Measurements from ENCODE around the gene NTF4.

Gene NTF4, protein sequence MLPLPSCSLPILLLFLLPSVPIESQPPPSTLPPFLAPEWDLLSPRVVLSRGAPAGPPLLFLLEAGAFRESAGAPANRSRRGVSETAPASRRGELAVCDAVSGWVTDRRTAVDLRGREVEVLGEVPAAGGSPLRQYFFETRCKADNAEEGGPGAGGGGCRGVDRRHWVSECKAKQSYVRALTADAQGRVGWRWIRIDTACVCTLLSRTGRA

DNA sequence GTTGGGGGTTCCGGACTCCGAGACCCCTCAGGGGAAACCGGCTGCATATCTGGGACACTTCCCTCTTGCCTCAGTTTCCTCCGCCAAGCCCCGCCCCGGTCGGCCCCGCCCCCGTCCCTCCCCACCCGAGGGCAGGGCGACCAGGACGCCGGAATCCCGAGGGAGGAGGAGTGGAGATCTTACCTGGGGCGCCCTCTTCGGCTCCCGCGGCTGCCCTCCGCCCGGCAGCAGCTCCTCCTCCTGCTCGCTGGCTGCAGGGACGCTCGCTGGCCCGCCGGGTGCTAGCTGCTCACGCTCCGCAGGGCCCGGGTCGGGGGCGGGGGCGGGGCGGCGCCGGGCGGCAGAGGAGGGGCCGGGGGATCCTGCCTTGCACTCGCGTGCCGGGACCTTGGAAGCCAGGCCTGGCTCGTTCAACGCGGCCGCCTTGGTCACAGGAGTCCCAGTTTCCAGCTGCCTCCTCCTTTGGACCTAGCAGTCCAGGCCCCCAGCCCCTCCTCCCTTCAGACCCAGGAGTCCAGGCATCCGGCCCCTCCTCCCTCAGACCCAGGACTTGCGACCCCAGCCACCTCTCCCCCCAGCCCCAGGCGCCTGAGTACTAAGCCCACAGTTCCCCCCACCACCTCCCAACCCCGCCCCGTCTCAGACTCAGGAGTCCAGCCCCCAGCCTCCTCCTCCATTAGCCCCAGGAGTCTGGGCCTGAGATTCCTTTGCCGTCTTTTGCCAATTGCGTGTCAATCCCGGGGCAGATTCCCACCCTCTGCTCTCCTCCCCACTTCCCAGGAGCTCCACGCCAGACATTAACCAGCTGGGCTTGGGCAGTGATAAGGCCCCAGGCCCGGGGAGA is at the start of gene NTF4:
Gene NTF4, minus strand, starts transcription at position 51 of the 844 bp plus-strand sequence. CDS start 2,821 bp downstream, outside the sequence.
- TF ChIP-seq GATA3 (IDR thresholded peaks at IDR 0.05; ENCODE audit: low read depth, low read length) (no peak), GATA2 (IDR thresholded peaks at IDR 0.05; ENCODE audit: low read depth, low read length) (no peak)

DNA sequence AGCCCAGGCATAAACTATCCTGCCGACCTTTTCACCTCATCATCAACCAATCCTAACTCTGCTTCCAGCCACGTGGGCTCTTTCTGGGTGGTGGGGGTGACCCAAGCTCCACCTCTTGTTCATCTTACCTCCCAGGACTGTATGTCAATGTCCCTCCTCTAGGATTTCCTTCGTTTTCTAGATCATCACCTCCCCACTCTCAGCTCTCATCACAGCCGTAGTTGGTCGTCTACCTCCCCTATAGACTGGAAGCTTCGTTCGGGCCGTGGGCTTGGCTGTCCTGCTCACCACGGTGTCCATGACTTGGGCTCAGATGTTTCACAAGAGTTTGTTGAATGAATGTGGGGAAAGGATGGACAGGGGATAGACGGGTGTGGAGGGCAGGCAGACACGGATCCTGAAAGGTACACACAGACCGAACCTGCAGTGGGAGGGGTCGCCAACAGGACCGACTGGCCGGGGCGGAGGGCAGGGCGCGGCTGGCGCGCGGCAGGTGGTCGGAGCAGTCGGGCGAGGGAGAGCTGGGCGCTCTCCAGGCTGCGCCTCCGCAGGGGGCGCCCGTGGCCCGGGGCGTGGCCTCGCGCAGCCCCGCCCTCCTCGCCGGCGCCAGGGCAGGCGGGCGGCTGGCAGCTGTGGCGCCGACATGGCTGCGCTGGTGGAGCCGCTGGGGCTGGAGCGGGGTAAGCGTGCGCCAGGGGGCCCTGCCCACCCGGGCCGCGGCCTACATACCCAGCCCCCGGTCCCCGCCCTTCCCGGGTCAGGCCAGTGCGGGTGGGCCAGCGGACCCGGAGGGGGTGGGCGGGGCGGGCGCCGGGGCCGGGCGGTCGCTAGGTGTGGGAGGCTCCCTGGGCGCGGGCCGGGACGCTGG is 49.4 kb upstream of the NTF4 start, which contains the start of gene LIN7B:
Gene LIN7B, plus strand, starts transcription at position 609 of the 868 bp plus-strand sequence. Its CDS starts 35 bp downstream, at position 644.
- TF ChIP-seq GATA2 (IDR thresholded peaks at IDR 0.05; ENCODE audit: low read depth, low read length) (no peak), GATA3 (IDR thresholded peaks at IDR 0.05; ENCODE audit: low read depth, low read length) (no peak)

DNA sequence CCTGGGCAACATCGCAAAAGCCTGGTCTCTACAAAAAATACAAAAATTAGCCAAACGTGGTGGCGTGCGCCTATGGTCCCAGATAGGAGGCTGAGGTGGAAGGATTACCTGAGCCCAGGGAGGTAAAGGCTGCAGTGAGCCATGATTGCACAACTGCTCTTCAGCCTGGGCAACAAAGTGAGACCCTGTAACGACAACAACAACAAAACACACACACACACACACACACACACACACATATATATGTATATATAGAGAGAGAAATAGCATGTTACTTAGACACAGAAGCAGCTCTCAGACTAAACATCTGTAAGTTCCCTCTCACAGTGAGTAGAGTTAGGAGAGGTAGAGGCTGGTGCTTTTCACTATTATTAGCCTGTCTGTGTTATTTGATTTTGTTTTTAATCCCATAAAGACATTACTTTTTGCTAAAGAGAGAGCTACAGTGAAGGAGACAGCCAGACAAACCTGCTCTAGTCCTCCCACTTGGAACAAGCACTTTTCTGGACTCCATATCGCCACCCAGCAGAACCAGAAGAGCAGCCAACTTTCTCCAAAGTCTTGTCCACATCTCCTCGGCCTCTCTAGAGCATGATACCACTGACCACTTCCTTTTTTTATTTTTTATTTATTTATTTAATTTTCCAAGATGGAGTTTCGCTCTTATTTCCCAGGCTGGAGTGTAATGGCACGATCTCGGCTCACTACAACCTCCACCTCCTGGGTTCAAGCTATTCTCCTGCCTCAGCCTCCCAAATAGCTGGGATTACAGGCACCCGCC is 46.8 kb upstream of the NTF4 start:
- TF ChIP-seq GATA3 (IDR thresholded peaks at IDR 0.05; ENCODE audit: low read depth, low read length) (no peak), GATA2 (IDR thresholded peaks at IDR 0.05; ENCODE audit: low read depth, low read length) (no peak)

DNA sequence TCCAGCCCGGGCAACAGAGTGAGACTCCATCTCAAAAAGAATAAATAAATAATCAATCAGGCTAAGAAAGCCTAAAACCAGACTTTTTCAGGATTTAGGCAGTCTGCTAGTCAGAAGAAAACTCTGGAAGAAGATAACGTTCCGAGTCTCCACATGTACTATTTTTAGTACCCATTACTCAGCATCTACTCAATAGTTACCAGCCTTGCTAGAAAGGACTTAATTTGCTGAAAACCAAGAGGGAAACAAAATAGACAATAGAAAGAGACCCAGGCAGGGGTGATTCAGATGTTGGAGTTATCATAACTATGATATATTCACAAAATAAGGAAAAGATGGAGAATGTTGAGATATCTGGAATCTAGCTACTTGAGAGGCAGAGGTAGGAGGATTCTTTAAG is 45.9 kb upstream of the NTF4 start:
- TF ChIP-seq GATA2 (IDR thresholded peaks at IDR 0.05; ENCODE audit: low read depth, low read length): no peak
- no peak for TF ChIP-seq GATA3 (IDR thresholded peaks at IDR 0.05; ENCODE audit: low read depth, low read length)

DNA sequence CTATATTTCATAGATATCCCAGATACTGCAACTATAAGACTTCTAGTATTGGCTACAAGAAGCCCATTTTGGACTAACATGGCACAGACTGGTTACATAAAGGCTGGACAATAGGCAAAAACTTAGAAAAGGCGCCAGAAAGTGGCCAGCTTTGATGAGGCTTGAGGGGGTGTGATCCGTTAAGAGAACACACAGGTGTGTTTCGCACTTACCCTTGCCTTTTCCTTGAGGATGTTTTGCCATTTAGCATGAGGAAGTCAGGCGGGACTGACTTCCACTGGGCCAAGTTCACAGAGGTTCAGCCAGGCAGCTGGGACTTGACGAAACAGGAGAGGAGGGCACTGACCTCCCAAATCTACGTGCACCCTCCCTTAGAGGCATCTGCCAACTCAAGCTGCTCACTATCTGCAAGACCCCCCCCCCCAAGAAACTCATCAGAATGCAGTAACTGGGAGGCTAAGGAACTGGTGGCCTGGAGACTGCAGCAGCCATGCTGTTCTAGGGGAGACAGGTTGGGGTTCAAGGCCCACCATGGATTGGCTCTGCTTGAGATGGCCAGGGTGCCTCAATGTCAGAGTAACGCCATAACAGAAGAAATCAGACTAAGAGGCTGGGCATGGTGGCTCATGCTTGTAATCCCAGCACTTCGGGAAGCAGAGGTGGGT is 45.1 kb upstream of the NTF4 start:
- TF ChIP-seq GATA2 (IDR thresholded peaks at IDR 0.05; ENCODE audit: low read depth, low read length) (no peak), GATA3 (IDR thresholded peaks at IDR 0.05; ENCODE audit: low read depth, low read length) (no peak)

DNA sequence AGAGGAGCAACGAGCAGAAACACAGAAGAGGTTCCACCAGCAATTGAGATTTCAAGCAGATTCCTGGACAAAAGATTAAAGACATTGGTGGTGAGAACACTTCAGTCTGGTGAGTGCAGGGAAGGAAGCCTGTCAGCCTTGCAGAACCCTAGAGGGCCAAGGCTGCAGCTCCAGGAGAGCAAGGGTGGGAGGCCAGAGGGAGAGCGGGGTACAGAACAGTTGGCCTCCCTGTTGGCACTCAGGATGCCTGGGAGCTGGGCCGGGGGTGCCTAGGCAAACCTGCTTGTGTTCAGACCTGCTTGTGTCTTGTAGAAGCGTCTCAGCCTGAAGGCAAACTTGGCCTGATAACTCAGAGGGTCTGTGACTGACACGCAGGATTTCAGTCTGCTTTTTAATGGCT is 44.4 kb upstream of the NTF4 start:
- TF ChIP-seq GATA3 (IDR thresholded peaks at IDR 0.05; ENCODE audit: low read depth, low read length) (no peak), GATA2 (IDR thresholded peaks at IDR 0.05; ENCODE audit: low read depth, low read length) (no peak)

DNA sequence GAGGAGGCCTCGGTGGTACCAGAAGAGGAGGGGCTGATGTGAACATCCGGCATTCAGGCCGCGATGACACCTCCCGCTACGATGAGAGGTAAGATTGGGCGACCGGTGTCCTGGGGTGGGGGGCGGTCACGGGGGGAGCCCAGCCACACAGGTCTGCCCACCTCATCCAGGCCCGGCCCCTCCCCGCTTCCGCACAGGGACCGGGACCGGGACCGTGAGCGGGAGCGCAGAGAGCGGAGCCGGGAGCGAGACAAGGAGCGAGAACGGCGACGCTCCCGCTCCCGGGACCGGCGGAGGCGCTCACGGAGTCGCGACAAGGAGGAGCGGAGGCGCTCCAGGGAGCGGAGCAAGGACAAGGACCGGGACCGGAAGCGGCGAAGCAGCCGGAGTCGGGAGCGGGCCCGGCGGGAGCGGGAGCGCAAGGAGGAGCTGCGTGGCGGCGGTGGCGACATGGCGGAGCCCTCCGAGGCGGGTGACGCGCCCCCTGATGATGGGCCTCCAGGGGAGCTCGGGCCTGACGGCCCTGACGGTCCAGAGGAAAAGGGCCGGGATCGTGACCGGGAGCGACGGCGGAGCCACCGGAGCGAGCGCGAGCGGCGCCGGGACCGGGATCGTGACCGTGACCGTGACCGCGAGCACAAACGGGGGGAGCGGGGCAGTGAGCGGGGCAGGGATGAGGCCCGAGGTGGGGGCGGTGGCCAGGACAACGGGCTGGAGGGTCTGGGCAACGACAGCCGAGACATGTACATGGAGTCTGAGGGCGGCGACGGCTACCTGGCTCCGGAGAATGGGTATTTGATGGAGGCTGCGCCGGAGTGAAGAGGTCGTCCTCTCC is 43.2 kb upstream of the NTF4 start:
- TF ChIP-seq GATA3 (IDR thresholded peaks at IDR 0.05; ENCODE audit: low read depth, low read length) (no peak), GATA2 (IDR thresholded peaks at IDR 0.05; ENCODE audit: low read depth, low read length) (no peak)

DNA sequence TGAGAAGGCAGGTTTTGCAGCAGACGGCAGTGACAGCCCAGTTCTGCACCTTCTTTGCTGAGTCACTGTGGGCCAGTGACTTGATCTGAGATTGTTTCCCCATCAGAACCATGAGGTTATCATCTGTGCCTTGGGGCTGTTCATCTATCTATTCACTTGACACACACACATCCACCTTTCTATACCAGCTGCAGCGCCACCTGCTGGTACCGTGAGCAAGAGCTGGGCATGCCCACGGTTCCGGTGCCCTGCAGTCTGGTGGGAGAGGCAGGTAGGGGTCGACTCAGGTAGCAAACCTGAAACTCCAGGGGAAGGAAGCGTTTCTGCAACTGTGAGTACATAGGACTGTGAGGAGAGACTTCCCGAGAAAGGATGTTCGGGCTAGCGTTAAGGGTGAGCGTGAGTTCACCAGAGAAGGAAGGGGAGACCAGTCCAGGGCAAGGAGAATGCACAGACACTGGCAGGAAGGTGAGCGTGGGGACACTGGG is 42.1 kb upstream of the NTF4 start:
- TF ChIP-seq GATA2 (IDR thresholded peaks at IDR 0.05; ENCODE audit: low read depth, low read length) (no peak), GATA3 (IDR thresholded peaks at IDR 0.05; ENCODE audit: low read depth, low read length) (no peak)

DNA sequence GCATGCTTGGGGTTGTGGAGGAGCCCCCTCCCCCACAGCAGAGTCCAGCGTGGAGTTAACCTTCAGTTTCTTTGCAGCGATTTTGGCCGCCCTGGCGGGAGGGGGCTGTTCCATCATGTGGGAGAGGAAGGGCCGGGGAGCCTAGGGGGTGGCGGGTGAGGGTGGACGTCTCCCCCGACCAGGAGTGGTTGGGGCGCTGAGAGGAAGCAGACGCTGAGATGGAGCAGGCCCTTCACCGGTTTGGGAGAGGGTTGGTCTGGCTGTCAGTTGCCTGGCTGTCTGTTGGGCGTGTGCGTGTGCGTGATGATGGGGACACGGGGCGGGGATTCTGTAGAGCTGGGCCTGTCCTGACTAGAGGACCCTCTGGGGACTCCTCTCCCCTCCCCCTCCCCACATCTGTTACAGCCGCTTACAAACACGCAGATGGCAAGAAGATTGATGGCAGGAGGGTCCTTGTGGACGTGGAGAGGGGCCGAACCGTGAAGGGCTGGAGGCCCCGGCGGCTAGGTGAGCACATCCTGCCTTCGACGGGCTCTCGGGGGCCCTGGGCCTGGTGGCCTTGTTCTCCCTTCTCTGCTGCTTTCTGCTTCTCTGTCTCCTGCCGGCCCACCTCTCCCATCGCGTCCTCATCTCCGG is 39.7 kb upstream of the NTF4 start:
- TF ChIP-seq GATA2 (IDR thresholded peaks at IDR 0.05; ENCODE audit: low read depth, low read length) (no peak), GATA3 (IDR thresholded peaks at IDR 0.05; ENCODE audit: low read depth, low read length) (no peak)

DNA sequence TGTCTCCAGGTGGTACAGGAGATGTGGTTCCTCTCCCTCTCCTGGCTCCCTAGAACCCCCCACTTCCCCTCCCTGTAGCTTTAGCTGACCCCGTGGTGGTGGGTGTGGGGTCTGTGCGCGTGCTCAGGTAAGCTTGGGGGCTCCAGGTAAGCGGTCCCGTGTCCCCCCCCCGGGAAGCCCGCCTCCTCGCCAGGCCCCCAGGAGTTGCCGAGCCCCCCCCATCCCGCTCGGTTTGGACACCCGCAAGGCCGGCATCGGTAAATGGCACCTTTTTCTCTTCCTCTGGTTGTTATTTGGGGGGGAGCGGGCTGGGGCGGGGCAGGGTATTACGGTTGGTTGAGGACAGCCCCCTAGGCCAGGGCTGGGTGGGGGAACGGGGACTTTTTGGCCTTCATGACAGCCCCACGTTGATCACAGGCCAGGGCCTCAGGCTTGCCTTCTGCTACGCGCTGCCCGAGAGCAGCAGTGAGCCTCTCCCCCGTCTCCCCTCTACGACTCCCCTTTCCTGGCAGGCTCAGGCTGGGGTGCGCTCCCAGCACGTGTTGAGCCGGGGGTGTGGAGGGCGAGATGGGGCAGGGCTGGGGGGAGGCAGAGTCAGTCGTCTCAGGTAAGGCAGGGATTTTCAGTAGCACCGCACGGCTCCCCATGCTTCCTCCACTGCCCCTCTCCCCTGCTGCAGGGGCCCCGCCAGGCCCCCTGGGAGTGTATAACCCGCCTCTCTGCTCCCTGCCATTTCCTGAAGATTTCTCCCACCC is 38.9 kb upstream of the NTF4 start:
- no peak for TF ChIP-seq GATA3 (IDR thresholded peaks at IDR 0.05; ENCODE audit: low read depth, low read length)
- no peak for TF ChIP-seq GATA2 (IDR thresholded peaks at IDR 0.05; ENCODE audit: low read depth, low read length)

DNA sequence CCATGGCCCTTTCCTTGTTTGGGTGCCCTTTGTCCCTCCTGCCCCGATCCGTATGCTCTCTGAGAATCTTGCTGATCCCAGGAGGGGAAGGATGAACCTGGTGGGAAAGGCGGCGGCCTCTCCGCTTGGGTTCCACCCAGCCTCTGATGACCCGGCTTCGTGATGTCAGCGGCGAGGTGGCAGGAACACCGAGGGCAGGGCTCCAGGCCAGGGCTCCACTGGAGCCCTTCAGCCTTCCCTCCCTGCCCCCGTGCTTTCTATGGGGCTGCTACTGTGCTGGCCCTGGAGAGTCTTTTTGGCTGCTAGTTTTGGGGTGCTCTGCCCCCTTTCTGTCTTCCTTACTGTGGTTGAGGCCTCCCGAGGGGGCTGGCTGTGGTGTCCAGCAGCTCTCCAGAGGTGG is 37.7 kb upstream of the NTF4 start:
- TF ChIP-seq GATA2 (IDR thresholded peaks at IDR 0.05; ENCODE audit: low read depth, low read length) (no peak), GATA3 (IDR thresholded peaks at IDR 0.05; ENCODE audit: low read depth, low read length) (no peak)
